SK-N-SH (cell line): Measurements from ENCODE around the gene TRHDE.

Experiments
- CTCF ChIP-seq: fragments of 200-600 bp; sonication (generic); IDR thresholded peaks from 2 replicates; pipeline ENCODE4 v1.6.1; 2017; ENCODE audit warnings: antibody characterized with exemption, mild to moderate bottlenecking, moderate library complexity
- ELF1 ChIP-seq: IDR thresholded peaks from 2 replicates; pipeline ENCODE4 v1.4.0; 2012
- EZH2phosphoT487 ChIP-seq: fragments of 200-600 bp; sonication (generic); IDR thresholded peaks from 2 replicates; pipeline ENCODE4 v1.6.1; 2017; ENCODE audit warnings: low read depth, mixed run types, mild to moderate bottlenecking, antibody characterized with exemption, moderate library complexity, borderline replicate concordance
- FOSL2 ChIP-seq: IDR thresholded peaks from 2 replicates; pipeline ENCODE4 v1.4.0; 2012; ENCODE audit warnings: low read depth, mild to moderate bottlenecking, moderate library complexity, borderline replicate concordance
- JUND ChIP-seq: IDR thresholded peaks from 2 replicates; pipeline ENCODE4 v1.4.0; 2012
- MXI1 ChIP-seq: IDR thresholded peaks from 2 replicates; pipeline ENCODE4 v1.6.1; 2012; ENCODE audit warnings: mild to moderate bottlenecking, low read depth, low read length, improper control_type of control experiment
- REST ChIP-seq: IDR thresholded peaks from 2 replicates; pipeline ENCODE4 v1.6.1; 2012; ENCODE audit warnings: mild to moderate bottlenecking, low read depth, low read length, moderate library complexity
- USF2 ChIP-seq: fragments of 150-350 bp; IDR thresholded peaks from 2 replicates; pipeline ENCODE4 v1.6.1; 2017; ENCODE audit warnings: antibody characterized with exemption, low read length, low read depth, borderline replicate concordance
- TF ChIP-seq, protein P1 (sequence below): IDR thresholded peaks from 2 replicates; pipeline ENCODE4 v1.4.0; 2012; ENCODE audit warnings: low read depth

DNA sequence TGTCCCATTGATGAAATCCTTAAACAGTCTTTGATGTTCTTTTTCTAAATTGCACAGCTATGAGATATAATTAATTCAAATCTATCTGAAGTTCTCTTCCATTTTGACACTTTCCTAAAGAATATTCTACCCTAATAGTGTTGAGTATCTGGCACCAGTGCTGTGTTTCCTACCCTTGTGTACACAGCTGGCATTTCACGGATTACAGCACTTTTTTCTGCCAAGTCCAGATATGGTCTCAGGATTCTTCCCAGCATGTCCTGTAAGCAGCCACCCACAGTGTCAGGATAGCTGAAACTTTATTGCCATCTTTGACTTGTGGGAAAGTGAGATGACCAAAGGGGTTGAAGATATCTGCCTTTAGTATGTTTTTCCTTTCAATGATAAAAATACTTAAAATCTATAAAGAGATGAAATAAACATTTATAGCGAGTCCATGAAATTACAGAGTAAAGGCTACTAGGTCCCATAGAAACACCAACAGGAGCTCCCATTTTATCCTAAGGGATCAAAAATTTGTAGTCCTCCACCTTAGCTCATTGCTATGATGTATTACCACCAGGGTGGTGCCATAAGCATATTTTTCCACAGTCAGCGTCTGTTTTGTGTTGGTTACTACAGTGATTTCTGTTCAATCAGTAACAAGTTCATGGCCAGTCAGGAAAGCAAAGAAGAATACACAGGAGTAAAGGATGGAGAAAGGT is 96.7 kb downstream of the TRHDE start:
- TF ChIP-seq REST (no peak), CTCF (no peak), JUND (no peak), MXI1 (no peak), ELF1 (no peak), EZH2phosphoT487 (no peak), FOSL2 (no peak), USF2 (no peak)
- TF ChIP-seq, protein P1, sequence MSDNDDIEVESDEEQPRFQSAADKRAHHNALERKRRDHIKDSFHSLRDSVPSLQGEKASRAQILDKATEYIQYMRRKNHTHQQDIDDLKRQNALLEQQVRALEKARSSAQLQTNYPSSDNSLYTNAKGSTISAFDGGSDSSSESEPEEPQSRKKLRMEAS, result no peak
